CD14-positive monocyte (primary cell): ENCODE results near the gene TTF1. TPM values are rescaled to one million over a fixed set of nuclear protein-coding genes. Genes with fewer than 3 reads are reported as not detected.

Source experiments
- DNase-seq, 3 donors: peaks; one replicate each; pipeline ENCODE4 v3.0.0-alpha.2; 2011 to 2022
- H2AFZ ChIP-seq: 2 replicates; pipeline ENCODE4 v1.6.0; 2012; ENCODE audit warnings: mild to moderate bottlenecking, low read depth, low read length, inconsistent platforms; ENCODE audit not compliant: insufficient read depth, poor library complexity, severe bottlenecking
- H3K27ac ChIP-seq, 2 donors: 1 replicate in 1 of 2; 2 replicates in 1 of 2; pipeline ENCODE4 v1.5.1; 2012 to 2013; ENCODE audit warnings: low read length in 2 of 2, control low read depth in 1 of 2, inconsistent platforms in 1 of 2, low read depth in 1 of 2, mild to moderate bottlenecking in 1 of 2
- H3K27me3 ChIP-seq, 2 donors: one replicate each; pipeline versions ENCODE4 v1.6.0 to v1.6.1; 2011 to 2013; ENCODE audit warnings: low read length in 2 of 2; ENCODE audit not compliant: control insufficient read depth in 2 of 2, insufficient read depth in 2 of 2
- H3K36me3 ChIP-seq, 2 donors: replicated peaks in 1 of 2; 1 replicate in 1 of 2; 2 replicates in 1 of 2; pipeline versions ENCODE4 v1.5.1 to v1.6.1; 2012 to 2013; ENCODE audit warnings: low read length in 2 of 2, control low read depth in 1 of 2, inconsistent platforms in 1 of 2, mild to moderate bottlenecking in 1 of 2; ENCODE audit not compliant: insufficient read depth in 2 of 2, control insufficient read depth in 1 of 2
- H3K4me1 ChIP-seq, 2 donors: 1 replicate in 1 of 2; 2 replicates in 1 of 2; pipeline versions ENCODE4 v1.5.1 to v1.6.1; 2012 to 2013; ENCODE audit warnings: low read length in 2 of 2, control low read depth in 1 of 2, inconsistent platforms in 1 of 2, mild to moderate bottlenecking in 1 of 2, moderate library complexity in 1 of 2; ENCODE audit not compliant: insufficient read depth in 2 of 2, control insufficient read depth in 1 of 2
- H3K4me2 ChIP-seq: replicated peaks from 2 replicates; pipeline ENCODE3; 2012; ENCODE audit warnings: low read length, moderate library complexity, mild to moderate bottlenecking; ENCODE audit not compliant: poor library complexity, severe bottlenecking; ENCODE audit errors: extremely low read depth
- H3K4me3 ChIP-seq, 3 experiments: fragments of 200-600 bp in 1 of 3; sonication (generic) in 1 of 3; replicated peaks in 1 of 3; 1 replicate in 2 of 3; 2 replicates in 1 of 3; pipeline ENCODE4 v1.5.1; 2011 to 2013; ENCODE audit warnings: low read length in 3 of 3, mild to moderate bottlenecking in 3 of 3, control low read depth in 2 of 3, low read depth in 2 of 3, inconsistent platforms in 1 of 3, moderate library complexity in 1 of 3
- H3K79me2 ChIP-seq: 2 replicates; pipeline ENCODE4 v1.6.0; 2012; ENCODE audit warnings: mild to moderate bottlenecking, control low read depth, inconsistent platforms, low read length, moderate library complexity; ENCODE audit not compliant: insufficient read depth
- H3K9ac ChIP-seq: 2 replicates; pipeline ENCODE4 v1.6.0; 2017; ENCODE audit warnings: low read length, mild to moderate bottlenecking; ENCODE audit not compliant: insufficient read depth, poor library complexity, severe bottlenecking
- H3K9me3 ChIP-seq, 2 donors: replicated peaks in 1 of 2; 1 replicate in 1 of 2; 2 replicates in 1 of 2; pipeline versions ENCODE4 v1.5.1 to v1.6.1; 2012 to 2013; ENCODE audit warnings: low read length in 2 of 2, control low read depth in 1 of 2; ENCODE audit not compliant: control insufficient read depth in 1 of 2, insufficient read depth in 1 of 2
- H4K20me1 ChIP-seq: 2 replicates; pipeline ENCODE4 v1.6.0; 2012; ENCODE audit warnings: mild to moderate bottlenecking, low read length, control low read depth, moderate library complexity; ENCODE audit not compliant: insufficient read depth
- H3K27ac Mint-ChIP-seq, 7 donors: one replicate each; pipeline ENCODE4 v1.8.0; 2020; ENCODE audit warnings: mild to moderate bottlenecking in 7 of 7, mixed read lengths in 7 of 7, moderate library complexity in 6 of 7, inconsistent platforms in 2 of 7
- H3K27me3 Mint-ChIP-seq, 3 donors: one replicate each; pipeline ENCODE4 v1.8.0; 2021 to 2022; ENCODE audit warnings: low read depth in 3 of 3, mild to moderate bottlenecking in 3 of 3, mixed read lengths in 3 of 3, moderate library complexity in 3 of 3, inconsistent platforms in 1 of 3
- H3K36me3 Mint-ChIP-seq, 2 donors: one replicate each; pipeline ENCODE4 v1.8.0; 2020; ENCODE audit warnings: mixed read lengths in 2 of 2, inconsistent platforms in 1 of 2, mild to moderate bottlenecking in 1 of 2
- H3K4me1 Mint-ChIP-seq: one replicate; pipeline ENCODE4 v1.8.0; 2020; ENCODE audit warnings: mild to moderate bottlenecking, mixed read lengths
- H3K4me3 Mint-ChIP-seq, 2 donors: one replicate each; pipeline ENCODE4 v1.8.0; 2020; ENCODE audit warnings: mild to moderate bottlenecking in 2 of 2, mixed read lengths in 2 of 2, moderate library complexity in 1 of 2
- H3K9me3 Mint-ChIP-seq, 7 donors: one replicate each; pipeline ENCODE4 v1.8.0; 2020 to 2022; ENCODE audit warnings: mixed read lengths in 7 of 7, mild to moderate bottlenecking in 6 of 7, moderate library complexity in 6 of 7, inconsistent platforms in 2 of 7
- CTCF ChIP-seq: fragments of 200-600 bp; IDR thresholded peaks from one replicate; pipeline ENCODE4 v1.8.0; 2022; ENCODE audit warnings: antibody characterized with exemption, mild to moderate bottlenecking
- WGBS: methylation state at CpG from one replicate; pipeline ENCODE4 v1.1.5; 2013; ENCODE audit warnings: missing lambda C conversion rate; ENCODE audit not compliant: insufficient coverage; 5-methylcytosine and 5-hydroxymethylcytosine counted together
- intact Hi-C, 2 donors: fragments of 100-400 bp; cut with micrococcal nuclease; formaldehyde crosslinking; loops; one replicate each; pipeline versions ENCODE4 v1.15.0 to v1.15.1; 2023
- polyA plus RNA-seq, 3 donors: library from polyadenylated mRNA; depleted of rRNA in 1 of 3; unstranded in 2 of 3; stranded (reverse) in 1 of 3; fragments of 300-500 nt in 2 of 3; fragments of >200 nt in 1 of 3; fragmentation: Illumina TruSeq in 2 of 3; gene quantifications; 1 replicate in 2 of 3; 2 replicates in 1 of 3; pipeline ENCODE4 v1.2.3, GENCODE V29; 2012 to 2021

The TTF1 gene
- polyA plus RNA-seq, 3 donors = 2.2 to 5.8 (median 4.1) TPM

- Mint-ChIP-seq H3K4me1 (peaks cover 58% of the 10 kb centered on the region), H3K36me3 (no peaks in the 10 kb centered on the region), H3K27ac (peak overlapping the region; percentile 88 to 94 (median 92)), H3K9me3 (peaks cover 0 to 2% (median 0%) of the 10 kb centered on the region in 7 donors), H3K4me3 (no peak overlapping the region), H3K27me3 (peaks cover 0 to 4% (median 4%) of the 10 kb centered on the region in 3 donors)
- peak; percentile 54 to 72 (median 62) for DNase-seq
- Histone ChIP-seq H3K4me1 (peaks cover 55 to 72% of the 10 kb centered on the region in 2 donors), H3K27me3 (no peaks in the 10 kb centered on the region), H3K36me3 (no peaks in the 10 kb centered on the region), H3K4me2 (peak overlapping the region; percentile 60), H3K27ac (peak overlapping the region; percentile 48 to 79), H3K9ac (no peak overlapping the region), H4K20me1 (no peaks in the 10 kb centered on the region), H3K79me2 (no peaks in the 10 kb centered on the region), H2AFZ (no peak overlapping the region), H3K9me3 (no peaks in the 10 kb centered on the region), H3K4me3 (peak overlapping the region in 1 of 3 experiments; percentile 56)
- no peak for TF ChIP-seq CTCF
- intact Hi-C loops = no loop called here
- no CpG with 5 or more reads among the region's 3 CpGs for WGBS
Observed at GRCh38 chr9:132365986-132366385, 40.7 kb downstream of the TTF1 start.

DNA sequence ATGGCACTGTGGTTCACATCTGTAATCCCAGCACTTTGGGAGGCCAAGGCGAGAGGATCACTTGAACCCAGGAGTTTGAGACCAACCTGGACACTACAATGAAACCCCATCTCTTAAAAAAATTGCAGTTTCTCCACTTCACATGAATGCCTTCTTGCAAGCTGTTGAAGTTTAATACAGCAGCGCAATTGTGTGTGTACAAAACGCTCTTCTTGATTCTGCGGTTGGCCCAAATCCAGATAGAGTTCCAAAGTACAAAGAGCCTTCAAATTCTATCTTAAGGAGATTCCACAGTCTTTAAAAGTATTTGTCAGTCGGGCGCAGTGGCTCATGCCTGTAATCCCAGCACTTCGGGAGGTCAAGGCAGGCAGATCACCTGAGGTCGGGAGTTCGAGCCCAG, 42.6 kb downstream of the TTF1 start:
- Mint-ChIP-seq H3K4me1 (peaks cover 51% of the 10 kb centered on the region), H3K27me3 (peaks cover 0 to 5% (median 0%) of the 10 kb centered on the region in 3 donors), H3K4me3 (no peak overlapping the region), H3K27ac (no peak overlapping the region), H3K36me3 (no peaks in the 10 kb centered on the region), H3K9me3 (no peaks in the 10 kb centered on the region)
- Histone ChIP-seq H3K9me3 (no peaks in the 10 kb centered on the region), H3K9ac (no peak overlapping the region), H3K4me3 (no peak overlapping the region), H3K79me2 (no peaks in the 10 kb centered on the region), H3K4me2 (no peak overlapping the region), H3K27ac (no peak overlapping the region), H3K36me3 (no peaks in the 10 kb centered on the region), H4K20me1 (no peaks in the 10 kb centered on the region), H3K4me1 (peaks cover 55 to 66% of the 10 kb centered on the region in 2 donors), H3K27me3 (no peaks in the 10 kb centered on the region), H2AFZ (no peak overlapping the region)
- 100% methylated on average over 5 of the region's 9 CpGs for WGBS
- no peak for TF ChIP-seq CTCF
- no peak for DNase-seq
- intact Hi-C loops = no loop called here
